ENCODE data around the gene CHAMP1. TPM values are rescaled to one million over a fixed set of nuclear protein-coding genes. Genes with fewer than 3 reads are reported as not detected.
A peak's percentile ranks its signal among the peaks of the same experiment; 100 is the strongest.

The CHAMP1 gene
- total and polyA plus RNA-seq, 4 experiments from 2014 or later, result 5.4 to 25.1 (median 16.3) TPM

DNA sequence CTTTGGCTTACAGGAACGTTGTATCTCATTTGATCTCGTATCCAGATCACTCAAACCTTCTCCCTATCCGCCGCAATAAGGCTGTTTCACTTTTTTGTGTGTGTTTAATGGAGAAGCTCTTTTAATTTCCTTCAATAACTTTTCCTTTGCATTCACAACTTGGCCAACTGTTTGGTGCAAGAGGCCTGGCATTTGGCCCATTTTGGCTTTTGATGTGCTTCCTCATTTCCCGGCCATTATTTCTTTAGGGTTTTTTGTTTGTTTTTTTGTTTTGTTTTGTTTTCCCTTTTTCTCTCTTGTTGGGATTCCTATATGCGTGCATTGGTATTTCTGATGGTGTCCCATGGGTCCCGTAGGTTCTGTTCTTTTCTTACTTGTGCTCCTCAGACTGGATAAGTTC, 39.0 kb upstream of the CHAMP1 start:
- Mint-ChIP-seq H3K27ac (peak overlapping the region in 2 of 7 donors; percentile 47 to 73), H3K4me1 (peaks cover 11 to 20% (median 13%) of the 10 kb centered on the region in 4 donors), H3K27me3 (no peaks in the 10 kb centered on the region), H3K4me3 (no peak overlapping the region), H3K9me3 (no peaks in the 10 kb centered on the region), H3K36me3 (peaks cover 41 to 45% of the 10 kb centered on the region in 2 donors)
- CTCF ChIA-PET (ENCODE audit: partially characterized antibody), result no interaction called here
- Histone ChIP-seq H3K4me3 (ENCODE audit: low read length in 2 of 2) (no peak overlapping the region), H3K27me3 (ENCODE audit: insufficient read depth, low read length) (no peaks in the 10 kb centered on the region), H3K36me3 (ENCODE audit: insufficient read depth, low read length) (peaks cover 13% of the 10 kb centered on the region), H3K4me1 (ENCODE audit: insufficient read depth, low read length) (peaks cover 21% of the 10 kb centered on the region), H3K9me3 (ENCODE audit: control insufficient read depth in 1 of 2, low read length in 2 of 2) (no peaks in the 10 kb centered on the region), H3K27ac (ENCODE audit: low read depth, low read length) (no peak overlapping the region)
- POLR2A ChIA-PET (ENCODE audit: partially characterized antibody), result no interaction called here
- intact Hi-C loops (cut with micrococcal nuclease), result no loop called here
- no peak for DNase-seq

DNA sequence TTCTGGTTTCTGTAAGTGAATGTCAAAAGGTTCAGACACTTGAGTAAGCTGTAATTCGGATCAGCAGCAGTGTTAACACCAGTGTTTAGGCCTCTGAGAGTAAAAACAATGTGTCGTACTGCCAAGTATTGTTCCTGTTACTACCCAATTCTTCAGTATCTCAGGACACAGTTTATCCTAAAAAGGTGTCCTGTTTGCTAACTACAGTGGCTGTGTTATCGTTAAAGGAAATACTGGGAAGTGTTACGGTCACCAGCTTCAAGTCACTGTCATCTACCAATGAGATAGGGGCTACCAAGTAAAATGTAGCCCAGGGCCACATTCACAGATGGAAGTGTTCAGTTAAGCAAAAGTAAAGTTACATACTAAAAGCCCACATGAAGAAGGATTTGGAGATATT, 35.2 kb upstream of the CHAMP1 start:
- POLR2A ChIA-PET (ENCODE audit: partially characterized antibody), result interaction anchor here (0.7 to 2.9 kb wide), 5 partner anchors 9 to 183 kb away, joined by 3 to 27 read pairs (median 3); no protein-coding TSS in a partner anchor
- peaks cover 47% of the 10 kb centered on the region for H3K4me1 ChIP-seq (ENCODE audit: insufficient read depth, low read length)
- H3K27ac Mint-ChIP-seq, result peak overlapping the region; percentile 18 to 99 (median 95)
- H3K9me3 ChIP-seq (ENCODE audit: control insufficient read depth in 1 of 2, low read length in 2 of 2), result no peaks in the 10 kb centered on the region
- peak overlapping the region in 3 of 8 donors; percentile 2 to 96 (median 89) for H3K4me3 Mint-ChIP-seq
- H3K4me3 ChIP-seq (ENCODE audit: low read length in 2 of 2), result no peak overlapping the region
- CTCF ChIA-PET (ENCODE audit: partially characterized antibody), result interaction anchor here (0.8 to 1.8 kb wide), 5 partner anchors 13 to 59 kb away, joined by 3 to 5 read pairs (median 4); no protein-coding TSS in a partner anchor
- H3K27ac ChIP-seq (ENCODE audit: low read depth, low read length), result peak overlapping the region; percentile 75
- intact Hi-C loops (cut with micrococcal nuclease), result no loop called here
- peaks cover 21 to 49% (median 30%) of the 10 kb centered on the region in 4 donors for H3K4me1 Mint-ChIP-seq
- DNase-seq, result no peak
- H3K27me3 ChIP-seq (ENCODE audit: insufficient read depth, low read length), result no peaks in the 10 kb centered on the region
- no peaks in the 10 kb centered on the region for H3K36me3 ChIP-seq (ENCODE audit: insufficient read depth, low read length)
- H3K9me3 Mint-ChIP-seq, result no peaks in the 10 kb centered on the region
- no peaks in the 10 kb centered on the region for H3K27me3 Mint-ChIP-seq
- H3K36me3 Mint-ChIP-seq, result peaks cover 31 to 40% of the 10 kb centered on the region in 2 donors

GRCh38 chr13:114279758-114280355, 34.4 kb upstream of the CHAMP1 start:
- peak overlapping the region; percentile 94 to 99 (median 97) for H3K27ac Mint-ChIP-seq
- CTCF ChIA-PET (ENCODE audit: partially characterized antibody), result interaction anchor here (0.8 to 1.8 kb wide), 7 partner anchors 13 to 61 kb away, joined by 3 to 5 read pairs (median 3); no protein-coding TSS in a partner anchor
- no peak for DNase-seq
- H3K9me3 Mint-ChIP-seq, result no peaks in the 10 kb centered on the region
- H3K27me3 Mint-ChIP-seq, result no peaks in the 10 kb centered on the region
- Histone ChIP-seq H3K4me3 (ENCODE audit: low read length in 2 of 2) (peak overlapping the region in 1 of 2 donors; percentile 43), H3K9me3 (ENCODE audit: control insufficient read depth in 1 of 2, low read length in 2 of 2) (no peaks in the 10 kb centered on the region), H3K27me3 (ENCODE audit: insufficient read depth, low read length) (no peaks in the 10 kb centered on the region), H3K36me3 (ENCODE audit: insufficient read depth, low read length) (no peaks in the 10 kb centered on the region), H3K27ac (ENCODE audit: low read depth, low read length) (peak overlapping the region; percentile 75), H3K4me1 (ENCODE audit: insufficient read depth, low read length) (peaks cover 53% of the 10 kb centered on the region)
- intact Hi-C loops (cut with micrococcal nuclease), result loop anchor here (2.0 kb wide), 2 partner anchors 13 to 45 kb away; partner anchors contain the start of gene CDC16
- POLR2A ChIA-PET (ENCODE audit: partially characterized antibody), result interaction anchor here (0.7 to 3.2 kb wide), 12 partner anchors 9 to 214 kb away, joined by 3 to 27 read pairs (median 3); no protein-coding TSS in a partner anchor
- peaks cover 23 to 57% (median 35%) of the 10 kb centered on the region in 4 donors for H3K4me1 Mint-ChIP-seq
- peaks cover 28 to 41% of the 10 kb centered on the region in 2 donors for H3K36me3 Mint-ChIP-seq
- H3K4me3 Mint-ChIP-seq, result peak overlapping the region; percentile 57 to 98 (median 91)

DNA sequence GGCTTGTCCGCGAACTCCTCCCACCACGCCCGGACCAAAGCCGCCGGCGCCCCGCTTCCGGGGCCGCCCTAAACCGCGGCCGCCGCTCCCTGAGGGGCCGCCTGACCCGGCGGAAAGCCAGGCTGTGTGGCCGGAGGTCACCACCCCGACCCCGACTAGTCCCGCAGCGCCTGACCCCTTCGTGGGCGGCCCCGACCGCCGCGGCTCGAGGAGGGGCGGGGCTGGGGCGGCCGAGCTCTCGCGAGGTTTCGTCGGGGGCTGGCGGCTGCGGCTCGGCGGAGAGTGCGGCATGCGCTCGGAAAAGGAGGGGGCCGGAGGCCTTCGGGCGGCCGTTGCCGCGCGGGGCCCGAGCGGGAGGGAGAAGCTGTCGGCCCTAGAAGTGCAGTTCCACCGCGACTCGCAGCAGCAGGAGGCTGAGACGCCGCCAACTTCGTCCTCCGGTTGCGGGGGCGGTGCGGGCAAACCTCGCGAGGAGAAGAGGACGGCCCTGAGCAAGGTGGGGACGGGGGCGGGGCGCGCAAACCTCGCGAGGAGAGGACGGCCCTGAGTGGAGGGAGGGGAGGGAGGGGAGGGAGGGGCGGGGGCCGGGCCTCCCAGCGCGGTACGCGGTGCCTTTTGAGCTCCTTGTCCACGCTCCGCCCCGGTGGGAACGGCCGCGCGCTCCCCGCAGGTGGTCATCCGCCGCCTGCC, 32.8 kb upstream of the CHAMP1 start, which contains the start of gene UPF3A:
UPF3A (plus strand) TSS at position 251 of the 690 bp plus-strand sequence; CDS start at position 290, 39 bp downstream.
- POLR2A ChIA-PET (ENCODE audit: partially characterized antibody), result interaction anchor here (0.6 to 3.2 kb wide), 17 partner anchors 13 to 216 kb away, joined by 3 to 27 read pairs (median 5); no protein-coding TSS in a partner anchor
- CTCF ChIA-PET (ENCODE audit: partially characterized antibody), result no interaction called here
- peaks cover 25 to 67% (median 42%) of the 10 kb centered on the region in 4 donors for H3K4me1 Mint-ChIP-seq

DNA sequence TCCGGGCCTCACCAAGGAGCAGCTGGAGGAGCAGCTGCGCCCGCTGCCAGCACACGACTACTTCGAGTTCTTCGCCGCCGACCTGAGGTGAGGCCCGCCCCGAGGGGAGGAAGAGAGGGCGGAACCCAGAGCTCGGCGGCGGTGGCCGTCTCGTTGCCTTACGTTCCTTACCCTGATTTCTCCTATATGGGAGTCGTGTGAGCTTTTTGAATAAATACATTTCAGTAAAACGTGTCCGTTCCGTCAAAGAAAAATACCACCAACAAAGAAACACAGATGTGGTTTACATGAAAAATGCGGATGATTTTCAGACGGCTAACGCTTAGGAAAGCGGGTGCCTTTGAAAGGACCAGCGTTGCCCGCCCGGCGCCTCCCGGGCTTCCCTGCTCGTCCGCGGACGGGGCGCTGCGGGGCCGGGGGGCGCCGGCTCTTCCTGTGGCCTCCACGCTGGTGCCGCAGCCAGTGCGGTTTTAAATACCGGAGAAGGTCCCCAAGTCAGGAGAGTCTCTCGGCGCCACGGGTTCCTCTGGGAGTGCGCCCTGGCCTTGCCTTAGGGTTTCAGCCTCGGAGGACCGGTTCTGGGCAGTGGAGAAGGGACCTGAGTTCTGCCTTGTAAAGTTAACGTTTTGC, 32.1 kb upstream of the CHAMP1 start:
- H3K4me1 Mint-ChIP-seq, result peaks cover 31 to 71% (median 45%) of the 10 kb centered on the region in 4 donors
- H3K4me1 ChIP-seq (ENCODE audit: insufficient read depth, low read length), result peaks cover 60% of the 10 kb centered on the region
- H3K27ac Mint-ChIP-seq, result peak overlapping the region; percentile 90 to 98 (median 91)
- H3K4me3 Mint-ChIP-seq, result peak overlapping the region; percentile 89 to 95 (median 92)
- H3K36me3 ChIP-seq (ENCODE audit: insufficient read depth, low read length), result peaks cover 8% of the 10 kb centered on the region
- DNase-seq, result peak; percentile 42 to 88 (median 86)
- ChIA-PET CTCF (ENCODE audit: partially characterized antibody) (no interaction called here), POLR2A (ENCODE audit: partially characterized antibody) (interaction anchor here (0.6 to 3.2 kb wide), 16 partner anchors 14 to 217 kb away, joined by 3 to 27 read pairs (median 4); no protein-coding TSS in a partner anchor)
- peak overlapping the region; percentile 75 for H3K27ac ChIP-seq (ENCODE audit: low read depth, low read length)
- no peaks in the 10 kb centered on the region for H3K9me3 Mint-ChIP-seq
- H3K36me3 Mint-ChIP-seq, result peaks cover 38 to 49% of the 10 kb centered on the region in 2 donors
- no peaks in the 10 kb centered on the region for H3K27me3 Mint-ChIP-seq
- H3K9me3 ChIP-seq (ENCODE audit: control insufficient read depth in 1 of 2, low read length in 2 of 2), result no peaks in the 10 kb centered on the region
- peak overlapping the region; percentile 7 to 79 for H3K4me3 ChIP-seq (ENCODE audit: low read length in 2 of 2)
- intact Hi-C loops (cut with micrococcal nuclease), result no loop called here
- H3K27me3 ChIP-seq (ENCODE audit: insufficient read depth, low read length), result no peaks in the 10 kb centered on the region

More for the DNA sequence above, 32.8 kb upstream of the CHAMP1 start, which contains the start of gene UPF3A:
- peak within 1 kb of the TSS; percentile 43 to 79 for H3K4me3 ChIP-seq (ENCODE audit: low read length in 2 of 2)
- peaks cover 60% of the 10 kb centered on the region for H3K4me1 ChIP-seq (ENCODE audit: insufficient read depth, low read length)
- no peaks in the 10 kb centered on the region for H3K27me3 Mint-ChIP-seq
- H3K36me3 ChIP-seq (ENCODE audit: insufficient read depth, low read length), result peaks cover 1% of the 10 kb centered on the region
- no peaks in the 10 kb centered on the region for H3K9me3 ChIP-seq (ENCODE audit: control insufficient read depth in 1 of 2, low read length in 2 of 2)
- H3K4me3 Mint-ChIP-seq, result peak within 1 kb of the TSS; percentile 89 to 98 (median 93)
- H3K27ac Mint-ChIP-seq, result peak within 1 kb of the TSS; percentile 94 to 99 (median 97)
- peak within 1 kb of the TSS; percentile 75 for H3K27ac ChIP-seq (ENCODE audit: low read depth, low read length)
- no peaks in the 10 kb centered on the region for H3K9me3 Mint-ChIP-seq
- intact Hi-C loops (cut with micrococcal nuclease), result loop anchor here (1.0 to 2.0 kb wide), 3 partner anchors 15 to 47 kb away; partner anchors contain the start of genes CDC16 and CHAMP1
- peaks cover 32 to 43% of the 10 kb centered on the region in 2 donors for H3K36me3 Mint-ChIP-seq
- H3K27me3 ChIP-seq (ENCODE audit: insufficient read depth, low read length), result no peaks in the 10 kb centered on the region
- DNase-seq, result peak; percentile 89 to 95 (median 91)

DNA sequence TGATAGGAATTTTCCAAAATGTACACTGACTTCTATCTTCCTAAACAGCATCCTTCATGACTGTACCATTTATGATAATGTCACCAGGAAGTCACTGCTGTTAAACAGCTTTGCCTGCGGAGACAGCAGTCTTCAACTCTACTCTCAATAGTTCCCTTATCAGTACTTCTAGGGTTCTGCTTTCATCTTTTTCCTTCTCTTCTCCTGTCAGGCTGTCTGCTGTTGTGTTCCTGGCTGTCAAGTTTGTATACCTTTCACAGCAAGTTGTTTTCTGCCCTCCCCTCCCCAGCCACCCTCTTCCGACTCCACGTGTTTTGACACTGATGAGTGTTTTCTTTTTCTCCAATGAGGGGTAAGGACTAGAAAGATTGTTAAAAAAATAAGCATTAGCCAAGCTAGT, 30.7 kb upstream of the CHAMP1 start:
- CTCF ChIA-PET (ENCODE audit: partially characterized antibody), result no interaction called here
- H3K36me3 ChIP-seq (ENCODE audit: insufficient read depth, low read length), result peaks cover 20% of the 10 kb centered on the region
- no peak overlapping the region for H3K4me3 ChIP-seq (ENCODE audit: low read length in 2 of 2)
- no peaks in the 10 kb centered on the region for H3K27me3 ChIP-seq (ENCODE audit: insufficient read depth, low read length)
- no peak for DNase-seq
- no peak overlapping the region for H3K27ac ChIP-seq (ENCODE audit: low read depth, low read length)
- POLR2A ChIA-PET (ENCODE audit: partially characterized antibody), result interaction anchor here (0.5 kb wide), 1 partner anchor 35 kb away, joined by 4 read pairs; no protein-coding TSS in a partner anchor
- intact Hi-C loops (cut with micrococcal nuclease), result no loop called here
- H3K4me1 ChIP-seq (ENCODE audit: insufficient read depth, low read length), result peaks cover 55% of the 10 kb centered on the region
- H3K9me3 Mint-ChIP-seq, result no peaks in the 10 kb centered on the region
- no peaks in the 10 kb centered on the region for H3K27me3 Mint-ChIP-seq
- H3K4me1 Mint-ChIP-seq, result peaks cover 33 to 75% (median 48%) of the 10 kb centered on the region in 4 donors
- H3K9me3 ChIP-seq (ENCODE audit: control insufficient read depth in 1 of 2, low read length in 2 of 2), result no peaks in the 10 kb centered on the region
- H3K27ac Mint-ChIP-seq, result peak overlapping the region in 6 of 7 donors; percentile 39 to 92 (median 52)
- H3K4me3 Mint-ChIP-seq, result peak overlapping the region in 7 of 8 donors; percentile 20 to 77 (median 43)
- peaks cover 37 to 58% of the 10 kb centered on the region in 2 donors for H3K36me3 Mint-ChIP-seq

Data from CD4-positive, alpha-beta memory T cell (primary cell).